ENCODE data around the gene DLX2. TPM values are rescaled to one million over a fixed set of nuclear protein-coding genes. Genes with fewer than 3 reads are reported as not detected.

The DLX2 gene
- total RNA-seq, 2 donors from 2014 or later: 0.11 TPM; not detected in 1

DNA sequence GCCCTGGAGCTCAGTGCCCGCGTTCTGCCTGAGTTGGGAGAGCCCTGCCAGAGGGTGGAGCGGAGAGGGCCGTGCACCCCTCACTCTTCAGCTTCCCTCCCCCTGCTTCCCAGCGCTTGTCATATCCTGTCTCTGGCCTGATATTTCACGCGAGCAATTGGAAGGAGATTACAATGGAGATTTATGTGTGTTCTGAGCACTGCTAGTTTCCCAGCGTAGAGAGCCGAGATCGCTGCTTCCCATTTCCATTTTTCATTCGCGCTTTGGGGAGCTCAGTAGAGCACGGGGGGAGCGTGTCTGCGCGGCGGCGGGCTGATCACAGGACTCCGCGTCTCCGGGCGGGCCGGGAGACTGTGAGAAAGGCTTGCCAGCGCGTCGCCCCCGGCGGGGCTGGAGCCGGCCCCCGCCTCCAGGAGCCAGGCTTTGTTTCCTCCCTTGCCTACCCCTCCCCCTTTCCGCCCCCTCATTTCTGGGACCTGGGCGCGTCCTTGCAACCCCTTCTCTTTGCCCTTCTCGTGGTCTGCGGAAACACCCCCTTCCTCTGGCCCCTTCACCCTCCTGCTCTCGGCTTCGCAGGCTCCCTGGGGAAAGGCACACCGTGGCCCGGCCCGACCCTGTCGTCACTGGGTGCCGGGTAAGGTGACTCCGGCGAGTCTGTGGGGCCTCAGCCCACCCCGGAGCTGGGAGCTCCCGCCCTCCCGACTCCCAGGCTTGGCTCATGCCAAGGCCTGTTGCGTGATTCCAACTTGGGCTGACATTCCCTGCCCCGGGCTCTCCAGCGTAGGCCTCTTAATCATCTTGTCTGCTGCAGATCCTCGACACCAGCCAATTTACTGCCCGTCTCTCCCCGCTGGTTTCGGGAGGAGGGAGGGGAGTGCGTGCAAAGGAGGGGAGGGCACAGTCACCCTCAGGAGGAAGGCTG lies 5.8 kb downstream of the DLX2 start:
- DNase-seq: no peak

DNA sequence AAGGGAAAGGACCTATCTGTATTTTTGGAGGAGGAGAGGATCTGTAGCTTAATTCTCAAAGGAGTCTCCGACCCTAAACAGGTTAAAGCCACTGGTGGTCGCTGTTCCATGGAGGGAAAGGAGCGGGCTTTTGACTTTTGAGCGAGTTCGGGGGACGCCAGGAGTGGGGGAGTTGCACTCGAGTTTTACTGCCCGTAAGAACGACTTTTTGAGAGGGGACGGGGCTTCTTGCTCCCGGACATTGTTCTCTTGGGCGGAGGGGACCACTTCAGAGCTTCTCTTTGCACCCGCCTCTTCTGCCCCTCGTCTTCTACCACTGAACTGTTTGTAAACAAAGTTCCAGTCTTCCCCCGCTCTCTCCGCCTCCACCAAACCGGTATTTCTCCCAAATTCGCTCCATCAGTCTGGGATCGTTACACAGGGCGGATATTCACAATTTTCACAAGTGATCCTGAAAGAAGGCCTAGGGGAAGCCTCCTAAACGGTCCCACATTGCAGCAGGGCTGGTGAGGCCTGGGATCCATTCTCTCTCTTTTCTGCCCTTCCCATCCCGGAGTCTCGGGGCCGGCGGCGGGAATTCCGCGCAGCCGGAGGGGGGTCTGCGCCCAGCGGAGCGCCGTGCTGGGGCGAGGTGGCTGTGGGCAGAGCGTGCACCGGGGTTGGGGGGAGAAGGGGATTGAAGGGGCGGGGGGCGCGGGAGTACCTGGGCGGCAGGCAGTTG lies 6.6 kb downstream of the DLX2 start:
- intact Hi-C loops (cut with DNase I, micrococcal nuclease): no loop called here
- ATAC-seq: no peak
- DNase-seq: no peak

More for the DNA sequence above, 5.8 kb downstream of the DLX2 start:
- ATAC-seq: no peak
- intact Hi-C loops (cut with DNase I, micrococcal nuclease): no loop called here

DNA sequence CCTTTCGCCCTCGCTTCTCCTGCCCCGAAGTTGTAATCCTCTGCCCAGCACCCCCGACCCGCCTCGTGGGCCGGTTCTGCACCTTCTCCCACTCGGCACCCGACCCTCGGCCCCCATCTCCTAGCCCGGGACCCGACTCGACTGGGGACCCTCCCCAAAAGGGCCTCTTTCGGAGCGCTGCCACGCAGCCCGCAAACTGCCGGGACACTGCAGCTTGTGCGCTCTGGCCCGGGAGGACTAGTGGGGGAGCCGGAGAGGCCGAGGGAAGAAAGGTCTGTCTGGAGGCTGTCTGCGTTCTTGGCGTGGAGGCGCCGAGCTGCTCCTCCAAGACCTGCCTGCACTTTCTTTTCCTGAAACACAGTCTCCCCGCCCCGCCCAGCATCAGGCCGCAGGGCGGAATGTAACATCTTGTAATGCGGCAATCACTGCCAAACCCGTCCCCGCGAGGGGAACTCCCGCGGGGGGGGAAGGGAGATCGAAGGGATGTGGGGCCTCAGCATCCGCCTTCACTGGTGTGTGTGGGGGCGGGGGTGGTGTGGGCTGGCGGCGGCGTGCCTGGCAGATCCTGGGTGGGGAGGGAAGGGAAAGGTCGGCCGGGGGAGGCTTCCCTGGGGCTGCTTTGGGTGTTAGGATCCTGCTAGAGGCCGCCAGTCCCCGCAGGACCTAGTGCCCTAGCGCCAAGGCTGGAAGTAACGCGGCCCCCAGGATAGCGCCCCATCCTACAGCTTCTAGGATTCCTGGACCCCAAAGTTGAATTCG lies 7.4 kb downstream of the DLX2 start:
- DNase-seq: peak; percentile 58 to 64
- intact Hi-C loops (cut with DNase I, micrococcal nuclease): no loop called here
- ATAC-seq: peak; percentile 79

DNA sequence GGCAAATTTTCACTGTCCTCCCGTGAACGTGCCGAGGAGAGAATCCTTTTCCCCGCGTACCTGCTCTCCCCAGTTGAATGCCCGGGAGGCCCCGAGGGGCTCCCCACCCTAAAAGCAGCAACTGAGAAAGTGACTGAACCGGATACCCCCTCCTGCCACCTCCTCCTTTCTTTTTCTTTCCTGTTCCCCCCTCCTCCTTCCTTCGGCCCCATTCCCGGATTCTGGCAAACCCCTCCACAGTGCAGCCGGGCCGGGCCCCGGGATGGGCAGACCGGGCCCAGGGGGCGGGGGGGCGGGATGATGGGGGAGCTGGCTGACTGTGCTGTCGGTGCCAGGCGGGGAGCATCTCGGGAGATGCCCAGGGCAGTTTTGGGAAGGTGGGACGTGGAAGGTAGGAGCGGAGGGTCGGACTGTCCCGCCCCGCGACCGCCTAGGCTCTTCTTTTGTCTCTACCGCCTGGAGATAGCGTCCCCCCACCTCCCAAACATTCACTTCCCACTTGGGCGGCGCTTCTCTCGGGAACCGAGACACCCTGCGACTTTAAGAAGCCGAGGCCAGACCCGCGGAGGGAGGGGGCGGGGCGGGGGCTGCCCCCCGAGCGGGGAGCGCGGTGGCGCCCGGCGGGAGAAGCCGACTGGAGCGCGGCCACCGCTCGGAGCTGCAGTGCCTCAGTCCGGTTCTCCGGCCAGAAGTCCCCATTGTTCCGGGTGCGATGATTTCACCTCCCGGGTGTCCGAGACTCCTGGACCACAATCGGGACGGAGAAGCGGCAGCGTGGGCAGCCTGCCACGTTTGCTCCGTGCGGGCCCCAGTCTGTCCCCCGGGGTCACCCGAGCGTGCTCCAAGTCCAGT lies 8.2 kb downstream of the DLX2 start:
- ATAC-seq (peak; percentile 40), DNase-seq (no peak)
- intact Hi-C loops (cut with DNase I, micrococcal nuclease): no loop called here

DNA sequence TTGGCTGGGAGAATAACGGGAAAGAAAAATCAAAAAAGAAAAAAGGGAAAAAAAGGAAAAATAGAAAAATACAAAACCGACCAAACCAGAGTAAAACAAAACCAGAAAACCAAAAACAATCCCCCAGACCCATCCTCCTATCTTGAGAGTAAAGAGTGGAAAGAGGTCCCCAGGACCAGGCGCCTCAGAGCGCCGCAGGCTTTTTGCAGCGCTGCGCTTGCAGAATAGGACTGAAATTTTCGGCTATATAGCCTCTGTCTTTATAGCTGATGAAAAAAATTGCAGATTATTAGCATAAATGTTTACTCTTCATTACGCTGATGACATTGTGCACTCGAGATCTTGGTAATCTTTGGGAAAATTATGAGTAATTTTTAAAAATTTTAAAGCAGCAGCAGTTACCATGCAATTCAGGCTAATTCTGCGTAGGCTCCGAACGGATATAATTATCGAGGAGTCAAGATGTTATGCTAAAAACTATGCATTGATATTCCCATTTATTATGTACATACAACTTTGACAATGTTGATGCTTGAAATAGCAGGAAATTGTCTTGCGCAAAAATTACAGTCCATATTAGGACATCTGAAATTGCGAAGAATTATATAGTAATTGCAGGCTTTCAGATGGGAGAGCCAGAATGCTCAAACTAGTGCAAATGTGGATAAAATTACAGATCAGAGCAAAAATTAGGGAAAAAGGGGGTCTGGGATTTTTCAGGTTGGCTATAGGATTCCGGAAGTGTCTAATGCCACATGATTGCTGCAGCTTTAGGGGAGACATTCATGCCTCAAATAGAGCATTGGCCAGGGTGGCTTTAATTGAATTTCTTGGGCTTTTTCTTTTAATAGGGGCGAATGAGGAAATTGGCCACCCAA lies 9.0 kb downstream of the DLX2 start:
- intact Hi-C loops (cut with DNase I, micrococcal nuclease): no loop called here
- ATAC-seq: no peak
- DNase-seq: no peak

DNA sequence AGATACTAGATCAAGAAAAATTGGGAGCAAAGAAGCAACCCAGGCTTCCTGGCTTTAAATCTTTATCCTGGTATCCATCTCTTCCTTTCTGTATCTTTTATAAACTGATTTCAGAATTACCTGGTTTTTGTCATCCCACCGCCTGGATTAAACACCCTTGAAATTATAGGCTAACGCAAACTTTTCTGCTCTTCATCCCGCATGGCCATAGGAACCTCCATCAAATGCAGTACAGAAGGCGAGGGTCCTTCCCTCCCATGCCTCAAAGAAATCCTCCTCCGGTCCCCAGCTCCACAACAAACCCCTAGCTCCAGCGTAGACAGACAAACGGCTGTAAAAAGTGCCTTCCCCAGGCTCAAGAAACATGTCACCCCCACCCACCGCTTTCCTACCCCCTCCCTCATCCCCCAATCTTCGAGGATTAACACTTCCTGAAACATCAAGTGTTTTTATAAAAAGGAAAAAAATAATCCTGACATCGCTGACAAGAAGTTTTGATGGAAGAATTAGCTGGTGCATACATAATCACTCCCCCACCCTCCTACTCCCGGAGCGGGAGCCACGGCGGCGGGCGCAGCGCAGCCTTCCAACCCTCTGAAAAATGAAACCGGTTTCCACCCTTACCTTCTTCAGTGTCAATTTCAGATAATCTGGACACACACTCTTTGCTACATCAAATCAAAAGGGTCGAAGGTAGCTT lies 9.8 kb downstream of the DLX2 start:
- intact Hi-C loops (cut with DNase I, micrococcal nuclease): no loop called here
- ATAC-seq: no peak
- DNase-seq: no peak

DNA sequence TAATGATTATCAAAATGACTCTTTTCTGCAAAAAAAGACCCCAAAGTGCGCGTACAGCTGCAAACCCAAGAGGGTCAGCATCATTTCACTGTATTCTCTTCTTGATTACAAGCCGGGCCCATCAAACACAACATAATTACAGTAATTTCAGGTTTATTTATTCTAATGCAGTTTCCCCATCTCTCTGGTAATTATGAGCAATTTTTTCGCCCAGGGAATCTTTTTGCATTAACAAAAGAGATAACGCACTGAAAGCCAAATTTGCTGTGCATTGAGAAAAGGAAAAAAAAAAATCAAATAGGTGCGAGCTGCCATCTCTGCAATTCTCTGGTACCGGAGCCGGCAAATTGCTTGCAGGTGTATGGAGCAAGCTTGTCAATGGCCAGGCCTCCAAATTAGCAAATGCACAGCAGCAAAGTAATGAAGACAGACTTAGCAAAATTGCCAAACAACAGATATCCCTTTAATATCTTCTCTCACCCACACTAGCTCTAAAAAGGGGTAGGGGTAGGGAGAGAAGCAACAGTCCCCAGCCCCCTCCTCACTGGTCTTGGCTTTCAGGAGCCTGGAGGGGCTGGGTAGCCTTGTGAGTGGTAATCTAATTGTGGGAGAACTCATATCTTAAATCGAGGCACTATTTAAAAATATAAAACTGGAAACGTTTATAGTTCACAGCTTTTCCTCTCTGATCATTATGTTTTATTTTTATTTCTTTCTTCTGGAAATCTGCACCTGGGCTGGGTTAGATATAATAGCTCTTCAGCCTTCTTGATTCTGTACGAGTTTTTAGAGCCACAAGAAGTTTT lies 10.7 kb downstream of the DLX2 start:
- intact Hi-C loops (cut with DNase I, micrococcal nuclease): no loop called here
- DNase-seq: no peak
- no peak for ATAC-seq

DNA sequence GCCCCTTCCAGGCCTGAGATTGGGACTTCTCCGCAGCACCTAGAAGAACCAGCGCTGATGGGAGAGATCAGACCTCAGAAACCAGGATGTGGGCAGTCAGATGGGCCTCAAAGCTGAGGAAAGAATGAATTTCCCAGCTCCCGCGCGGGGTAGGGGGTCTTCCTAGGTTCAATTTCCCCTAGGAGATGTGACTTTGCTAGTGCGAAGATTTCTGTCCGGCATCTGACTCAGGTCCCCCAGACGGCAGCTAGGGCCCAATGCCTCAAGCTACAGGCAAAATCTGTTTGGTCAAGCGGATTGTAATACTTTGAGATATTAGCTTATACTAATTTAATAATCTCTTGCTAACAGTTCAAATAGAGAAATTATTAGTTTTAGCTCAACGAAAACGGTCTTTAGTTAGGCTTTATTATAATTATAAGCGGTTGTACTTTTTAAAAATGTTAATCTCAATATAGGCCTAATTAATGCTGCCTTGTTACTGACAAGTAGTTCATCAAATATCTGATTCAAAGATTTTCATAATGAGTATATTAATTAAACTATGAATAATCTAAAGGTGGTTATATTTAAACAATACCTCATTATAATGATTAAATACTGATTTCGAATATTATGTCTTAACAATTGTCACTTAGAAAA lies 11.6 kb downstream of the DLX2 start:
- intact Hi-C loops (cut with DNase I, micrococcal nuclease): no loop called here
- DNase-seq (no peak), ATAC-seq (no peak)

DNA sequence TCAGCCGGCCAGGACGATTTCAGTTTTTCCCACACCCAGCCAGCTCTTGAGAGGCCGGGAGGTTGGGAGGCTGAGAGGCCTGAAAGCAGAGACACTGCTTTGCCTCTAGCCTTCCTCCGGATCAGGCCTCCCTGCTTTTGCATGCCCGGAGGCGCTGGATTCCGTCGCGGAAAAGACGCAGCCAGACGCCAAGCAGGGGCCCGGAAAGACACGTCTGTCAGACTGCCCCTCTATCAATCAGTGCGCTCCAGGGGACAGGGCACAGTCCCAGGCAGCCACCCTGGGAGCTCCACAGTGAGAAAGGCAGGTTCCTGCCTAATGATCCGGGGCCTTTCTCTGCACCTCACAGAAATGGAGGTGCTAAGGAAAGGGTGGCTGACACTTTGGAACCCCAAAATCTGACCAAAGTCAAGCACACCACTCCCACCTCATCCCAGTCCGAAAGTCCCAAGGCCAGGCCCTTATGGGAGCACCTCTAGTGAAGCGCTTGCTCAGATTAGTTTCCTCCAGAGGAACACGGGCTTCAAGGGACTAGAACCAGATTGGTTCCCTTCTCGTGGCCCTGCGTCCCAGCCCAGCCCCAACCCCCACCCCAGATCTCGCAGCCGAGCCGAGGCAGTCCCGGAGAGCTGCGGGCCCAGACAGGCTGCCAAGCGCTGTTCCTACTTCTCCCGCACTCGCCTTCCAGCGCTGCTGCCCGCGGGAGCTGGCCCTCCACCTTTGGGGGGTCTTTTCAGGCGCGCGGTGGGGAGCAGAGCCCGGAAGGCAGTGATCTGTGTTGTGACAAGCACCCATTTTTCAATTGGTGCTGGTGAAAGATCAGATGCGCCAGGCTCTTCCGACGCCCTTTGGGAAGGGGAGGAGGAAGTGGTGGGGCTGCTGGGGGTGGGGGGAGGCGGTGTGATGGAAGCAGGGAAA lies 12.4 kb downstream of the DLX2 start:
- DNase-seq: no peak
- no peak for ATAC-seq
- intact Hi-C loops (cut with DNase I, micrococcal nuclease): no loop called here

DNA sequence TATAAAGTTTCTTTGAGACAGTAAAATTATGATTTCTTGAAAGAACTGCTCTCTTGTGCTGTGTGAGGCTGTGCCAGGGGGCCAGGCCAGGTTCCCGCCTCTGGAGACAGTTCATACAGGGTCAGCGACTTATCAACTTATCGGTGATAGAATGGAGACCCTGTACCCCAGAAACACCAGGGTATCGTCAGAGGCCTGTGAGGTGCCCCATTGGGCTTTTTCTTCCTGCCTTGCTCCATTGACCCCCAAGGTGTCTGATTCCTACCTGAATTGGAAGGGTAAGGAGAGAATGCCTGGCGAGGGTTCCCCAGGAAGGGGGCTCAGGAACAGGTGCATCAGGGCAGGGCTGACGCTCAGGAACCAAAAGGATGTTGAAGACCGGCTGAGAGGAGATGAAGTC lies 13.1 kb downstream of the DLX2 start:
- intact Hi-C loops (cut with DNase I, micrococcal nuclease): no loop called here
- ATAC-seq (no peak), DNase-seq (no peak)

DNA sequence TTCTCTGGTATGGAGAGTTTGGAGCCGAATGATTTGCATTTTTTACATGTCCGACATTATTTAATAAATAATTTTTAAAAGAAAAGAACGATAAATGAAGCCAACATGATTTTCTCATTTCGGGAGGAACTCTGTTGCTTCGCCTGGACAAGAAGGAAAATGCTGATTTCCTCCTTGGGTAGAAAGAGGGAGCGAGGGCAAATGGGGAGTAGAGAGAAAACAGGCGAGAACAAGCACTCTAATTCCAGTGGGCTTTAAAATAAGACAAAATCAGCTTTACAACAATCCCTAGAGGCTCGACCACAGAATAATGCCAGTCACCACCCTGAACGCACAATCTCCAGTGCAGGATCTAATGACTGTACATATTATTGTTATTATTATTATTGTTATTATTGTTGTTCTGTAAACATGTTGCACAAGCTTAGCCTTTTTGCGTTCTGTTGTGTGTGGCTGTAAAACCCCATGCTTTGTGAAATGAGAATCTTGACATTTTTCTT lies 13.6 kb downstream of the DLX2 start:
- intact Hi-C loops (cut with DNase I, micrococcal nuclease): no loop called here
- no peak for ATAC-seq
- no peak for DNase-seq

DNA sequence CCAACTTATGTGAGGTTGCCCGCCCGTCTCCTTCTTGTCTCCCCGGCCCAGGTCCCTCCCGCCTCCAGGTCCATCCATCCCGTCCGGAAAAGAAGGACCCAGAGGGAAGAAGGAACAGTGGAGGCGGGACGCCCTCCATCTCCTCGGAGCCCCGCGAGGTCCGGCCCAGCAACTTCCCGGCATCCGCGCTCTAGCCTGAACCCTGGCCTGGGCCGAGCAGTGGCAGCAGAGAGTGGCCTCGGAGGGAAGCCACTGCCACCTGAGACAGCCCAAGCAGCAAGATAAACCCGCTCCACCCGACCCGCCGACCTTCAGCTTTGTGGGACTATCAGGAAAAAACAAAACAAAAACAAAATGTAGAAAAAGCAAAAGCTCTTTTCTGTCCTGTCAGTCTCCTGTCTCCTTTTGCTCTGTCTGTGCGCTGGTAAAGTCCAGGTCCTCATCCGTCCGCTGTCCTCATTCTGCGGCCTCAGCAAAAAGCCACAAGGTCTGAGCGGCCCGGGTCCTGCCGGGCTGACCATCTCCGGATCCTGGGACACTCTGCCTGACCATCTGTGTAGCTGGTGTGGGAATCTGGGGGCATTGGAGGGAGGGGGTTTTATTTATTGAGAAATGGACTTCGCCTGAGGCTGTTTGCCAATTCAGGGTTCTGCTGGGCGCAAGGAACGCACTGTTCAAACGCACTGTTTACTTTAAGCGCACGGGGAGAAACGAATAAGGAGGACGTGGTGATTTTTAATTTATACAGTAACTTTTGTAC lies 14.3 kb downstream of the DLX2 start:
- intact Hi-C loops (cut with DNase I, micrococcal nuclease): no loop called here
- ATAC-seq (no peak), DNase-seq (no peak)

DNA sequence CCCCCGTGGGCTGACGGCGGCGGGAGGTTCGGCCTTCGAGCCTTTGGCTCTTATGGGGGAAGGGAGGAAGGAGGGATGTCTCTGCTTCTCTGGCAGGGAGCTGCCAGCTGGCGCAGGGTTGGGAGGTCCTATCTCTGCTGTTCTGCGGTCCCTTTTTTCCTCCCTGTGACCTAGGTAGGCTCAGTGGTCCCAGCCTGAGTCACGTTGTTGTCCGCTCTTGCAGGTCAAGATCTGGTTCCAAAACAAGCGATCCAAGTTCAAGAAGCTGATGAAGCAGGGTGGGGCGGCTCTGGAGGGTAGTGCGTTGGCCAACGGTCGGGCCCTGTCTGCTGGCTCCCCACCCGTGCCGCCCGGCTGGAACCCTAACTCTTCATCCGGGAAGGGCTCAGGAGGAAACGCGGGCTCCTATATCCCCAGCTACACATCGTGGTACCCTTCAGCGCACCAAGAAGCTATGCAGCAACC lies 14.9 kb downstream of the DLX2 start:
- intact Hi-C loops (cut with DNase I, micrococcal nuclease): no loop called here
- ATAC-seq (no peak), DNase-seq (no peak)

DNA sequence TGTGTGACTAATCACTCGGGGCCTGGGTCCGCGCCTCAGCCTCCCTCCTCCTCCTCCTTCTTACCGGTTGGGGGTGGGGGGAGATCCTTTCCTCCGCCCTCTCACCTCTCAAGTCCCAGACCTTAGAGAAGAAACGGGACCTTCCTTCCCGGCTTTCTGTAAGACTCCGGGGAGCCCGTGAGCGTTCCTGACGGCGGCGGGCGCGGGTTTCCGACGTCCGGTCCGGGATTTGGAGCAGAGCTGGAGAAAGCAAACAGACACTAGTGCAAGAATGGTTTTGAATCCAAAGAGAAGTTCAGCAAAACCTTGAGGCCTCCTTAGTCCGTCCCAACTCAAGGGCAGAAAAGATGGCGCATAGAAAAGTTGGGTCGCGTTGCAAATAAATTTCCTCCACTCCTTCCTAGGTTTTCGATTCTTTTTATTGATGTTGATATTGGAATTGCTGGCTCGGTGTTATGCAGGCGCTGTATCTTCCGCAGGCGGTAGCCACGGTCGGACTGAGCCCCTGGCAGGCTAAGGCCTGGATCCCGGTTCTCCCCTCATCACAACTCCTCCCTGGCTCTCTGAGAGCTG lies 15.4 kb downstream of the DLX2 start:
- no peak for DNase-seq
- ATAC-seq: no peak
- intact Hi-C loops (cut with DNase I, micrococcal nuclease): no loop called here
